MM.1S (cell line): ENCODE data around the gene AKTIP.

Experiments
- CTCF ChIP-seq: fragments of 300-600 bp; sonication (generic); IDR thresholded peaks from 2 replicates; pipeline ENCODE4 v1.5.1; 2016; ENCODE audit warnings: antibody characterized with exemption, low read length, mixed read lengths
- EZH2 ChIP-seq: fragments of 300-600 bp; sonication (generic); optimal IDR thresholded peaks from 2 replicates; pipeline ENCODE3; 2017; ENCODE audit warnings: low read depth, mild to moderate bottlenecking, antibody characterized with exemption, low read length, mixed read lengths
- EZH2phosphoT487 ChIP-seq: fragments of 300-600 bp; sonication (generic); IDR thresholded peaks from 2 replicates; pipeline ENCODE4 v1.6.1; 2018; ENCODE audit warnings: antibody characterized with exemption, low read length

- TF ChIP-seq EZH2: no peak
- no peak for TF ChIP-seq CTCF
- TF ChIP-seq EZH2phosphoT487: no peak
Measured at GRCh38 chr16:53534206-53534605, 31.2 kb upstream of the AKTIP start.
